ENCODE results near the gene RPTOR.

Gene RPTOR

DNA sequence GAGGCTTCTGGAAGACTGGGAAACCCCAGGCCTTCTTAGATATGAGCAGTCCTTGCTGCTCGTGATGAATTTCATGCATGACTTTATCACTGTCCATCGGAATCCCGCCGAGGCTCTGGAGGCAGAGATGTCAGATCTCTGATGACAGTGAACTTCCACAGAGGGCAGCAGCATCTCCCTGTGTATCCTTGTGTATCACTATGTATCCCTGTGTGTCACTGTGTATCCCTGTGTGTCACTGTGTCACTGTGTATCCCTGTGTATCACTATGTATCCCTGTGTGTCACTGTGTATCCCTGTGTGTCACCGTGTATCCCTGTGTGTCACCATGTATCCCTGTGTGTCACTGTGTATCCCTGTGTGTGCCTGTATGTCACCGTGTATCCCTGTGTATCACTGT, 286.9 kb downstream of the RPTOR start:
- DNase-seq (ENCODE audit: low read depth in 2 of 2), result no peak

DNA sequence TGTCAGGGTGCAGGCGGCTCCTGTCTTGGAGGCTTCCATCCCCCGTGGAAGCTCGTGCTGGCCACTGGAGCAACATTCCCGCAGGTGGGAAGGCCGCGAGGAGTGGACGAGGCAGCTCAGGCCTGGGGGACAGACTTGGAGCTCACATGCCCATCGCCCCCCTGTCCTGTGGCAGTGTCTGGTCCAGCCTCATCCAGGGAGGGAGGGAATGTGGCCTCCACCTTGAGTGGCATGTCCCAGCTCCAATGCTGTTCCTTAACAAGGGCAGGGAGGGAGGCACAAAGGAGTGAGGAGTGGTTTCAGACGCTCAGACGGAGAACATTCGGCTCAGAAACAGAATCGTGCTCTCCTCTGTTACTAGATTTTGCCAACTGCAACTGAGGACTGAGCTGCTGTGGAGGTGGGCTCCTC, 287.6 kb downstream of the RPTOR start:
- no peak for DNase-seq (ENCODE audit: low read depth in 2 of 2)

DNA sequence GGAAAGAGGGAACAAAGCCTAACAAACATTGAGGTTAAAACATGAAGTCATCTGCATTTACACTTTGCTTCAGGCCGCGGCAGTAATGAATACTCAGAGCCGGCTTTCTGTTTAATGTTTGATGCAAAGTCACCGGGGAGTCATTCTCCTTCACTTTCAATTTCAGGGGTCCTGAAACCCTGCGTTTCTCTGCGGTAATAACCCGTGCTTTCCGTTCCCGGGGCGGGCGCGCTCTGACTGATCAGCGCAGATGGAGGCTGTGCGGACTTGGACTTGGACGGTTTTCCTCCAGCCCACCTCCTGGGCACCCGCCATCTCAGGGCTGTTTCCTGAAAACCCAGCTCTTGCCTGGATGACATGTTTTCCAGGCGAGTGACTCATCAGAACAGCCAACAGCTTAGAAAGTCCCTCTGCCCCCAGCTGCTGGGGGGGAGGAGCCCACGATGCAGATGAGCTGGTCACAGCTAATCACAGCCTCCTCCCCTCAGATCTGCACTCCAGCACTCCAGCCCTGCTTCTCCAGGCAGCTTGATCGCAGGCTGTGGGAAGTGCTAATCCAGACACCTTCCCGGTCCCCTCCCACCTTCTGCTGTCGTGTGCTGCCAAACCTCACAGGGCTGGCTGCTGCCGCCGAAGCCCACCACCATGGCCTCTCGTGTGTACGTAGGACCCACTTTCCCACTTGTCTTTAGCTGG, 288.4 kb downstream of the RPTOR start:
- peak; percentile 72 to 75 for DNase-seq (ENCODE audit: low read depth in 2 of 2)

DNA sequence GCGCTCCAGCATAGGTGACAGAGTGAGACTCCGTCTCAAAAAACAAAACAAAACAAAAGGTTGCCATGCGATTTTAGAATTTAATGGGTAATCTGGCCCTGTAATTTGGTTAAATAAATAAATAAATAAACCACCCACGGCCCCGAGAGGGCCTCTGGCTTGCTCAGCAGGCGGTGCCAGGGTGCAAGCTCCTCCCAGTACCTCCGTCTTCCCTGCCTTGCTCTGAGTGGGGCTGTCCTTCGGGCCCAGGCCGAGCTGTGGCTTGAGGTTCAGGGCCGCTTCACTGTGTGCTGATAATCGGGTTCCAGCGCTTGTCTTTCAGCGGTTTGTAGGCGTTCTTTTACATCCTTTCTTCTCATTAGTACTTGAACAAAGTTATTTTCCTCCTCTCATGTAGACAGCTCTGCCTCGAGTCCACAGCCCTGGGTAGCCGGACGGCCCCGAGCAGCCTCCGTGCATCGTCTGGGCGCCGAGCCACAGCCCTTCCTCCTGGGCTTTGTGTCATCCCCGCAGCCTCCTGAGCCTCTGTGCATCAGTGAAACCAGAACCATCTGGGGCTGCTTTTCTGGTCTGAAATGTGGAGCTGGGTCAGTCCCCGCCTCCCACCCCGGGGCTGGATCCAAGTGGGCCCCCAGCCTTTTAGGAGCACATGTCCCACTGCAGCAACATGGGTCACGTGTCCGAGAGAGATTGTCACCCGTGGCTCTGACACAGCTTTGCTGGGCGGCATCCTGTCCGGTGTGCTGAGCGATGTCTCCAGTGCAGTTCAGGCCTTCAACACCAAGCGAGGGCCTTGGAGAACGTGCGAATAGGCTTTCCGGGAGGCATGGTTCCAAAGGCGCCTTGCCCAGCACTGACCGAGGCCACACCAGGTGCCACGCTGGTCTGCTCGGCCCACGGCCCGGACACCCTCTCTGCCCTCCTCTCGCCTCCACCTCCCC, 289.6 kb downstream of the RPTOR start:
- DNase-seq (ENCODE audit: low read depth in 2 of 2), result no peak

DNA sequence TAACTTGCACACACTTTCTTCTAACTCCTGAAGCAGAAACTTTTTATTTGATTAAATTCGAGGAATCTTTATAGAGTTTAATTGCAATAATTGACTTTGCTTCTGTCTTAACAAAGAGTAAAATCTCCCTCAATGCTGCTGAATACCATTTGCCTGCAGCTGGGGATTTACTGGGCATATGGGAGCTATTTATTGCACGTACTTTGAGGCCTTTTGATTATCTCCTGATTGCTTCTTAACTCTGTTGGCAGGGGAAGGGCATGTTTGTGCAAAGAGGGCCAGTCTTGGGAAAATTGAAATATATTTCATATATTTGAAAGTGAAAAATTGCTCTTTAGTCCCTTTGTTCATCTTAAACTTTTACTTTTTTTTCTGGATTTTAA, 290.2 kb downstream of the RPTOR start:
- no peak for DNase-seq (ENCODE audit: low read depth in 2 of 2)

DNA sequence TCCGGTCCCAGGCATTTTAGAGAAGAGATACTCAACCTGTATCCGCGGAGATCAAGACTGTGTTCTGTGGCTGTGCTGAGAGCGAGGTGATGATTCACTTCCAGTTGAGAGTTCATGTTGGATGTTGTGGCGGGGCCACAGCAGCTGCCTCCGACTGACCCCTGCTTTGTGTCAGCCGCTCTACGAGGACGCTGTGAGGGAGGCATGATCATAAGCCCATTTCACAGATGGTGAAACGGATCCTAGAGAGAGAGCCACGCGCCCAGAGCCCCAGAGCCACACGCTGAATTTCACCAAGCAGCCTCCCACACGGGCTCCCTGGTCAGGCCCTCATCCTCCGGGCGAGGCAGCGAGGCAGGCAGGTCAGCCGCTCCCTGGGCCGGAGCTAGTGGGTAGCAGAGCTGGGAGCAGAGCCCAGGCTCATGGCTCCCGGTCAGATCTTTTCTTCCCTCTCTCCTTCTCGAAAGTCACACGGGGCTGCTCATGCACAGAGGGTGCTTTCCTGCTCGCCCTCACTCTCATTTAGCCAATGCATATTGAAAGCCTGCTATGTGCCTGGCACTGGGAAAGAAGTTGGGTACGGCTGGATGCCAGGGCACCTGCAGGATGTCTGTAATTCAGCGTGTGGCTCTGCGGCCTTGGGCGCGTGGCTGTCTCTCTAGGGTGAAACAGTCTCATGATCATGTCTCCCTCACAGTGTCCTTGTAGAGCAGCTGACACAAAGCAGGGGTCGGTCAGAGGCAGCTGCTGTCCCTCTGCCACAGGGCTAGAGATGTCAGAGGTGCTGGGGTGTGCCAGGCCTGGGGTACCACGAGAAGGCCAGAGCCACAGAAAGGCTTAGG, 291.4 kb downstream of the RPTOR start:
- no peak for DNase-seq (ENCODE audit: low read depth in 2 of 2)

DNA sequence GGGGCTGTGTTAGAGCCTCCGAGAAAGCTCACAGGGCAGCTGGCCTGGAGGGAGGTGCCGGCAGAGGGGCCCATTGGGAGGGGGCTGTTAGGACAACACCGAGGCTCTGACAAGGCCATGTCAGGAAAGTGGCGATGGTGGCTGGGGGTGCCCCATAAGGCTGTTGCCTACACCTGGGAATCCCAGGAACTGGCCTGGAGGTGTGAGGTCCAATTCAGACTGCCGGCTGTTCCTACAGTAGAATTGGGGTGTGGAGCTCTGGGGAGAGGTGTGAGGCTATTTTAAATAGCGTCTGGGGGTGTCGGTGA, 292.0 kb downstream of the RPTOR start:
- DNase-seq (ENCODE audit: low read depth in 2 of 2), result no peak

DNA sequence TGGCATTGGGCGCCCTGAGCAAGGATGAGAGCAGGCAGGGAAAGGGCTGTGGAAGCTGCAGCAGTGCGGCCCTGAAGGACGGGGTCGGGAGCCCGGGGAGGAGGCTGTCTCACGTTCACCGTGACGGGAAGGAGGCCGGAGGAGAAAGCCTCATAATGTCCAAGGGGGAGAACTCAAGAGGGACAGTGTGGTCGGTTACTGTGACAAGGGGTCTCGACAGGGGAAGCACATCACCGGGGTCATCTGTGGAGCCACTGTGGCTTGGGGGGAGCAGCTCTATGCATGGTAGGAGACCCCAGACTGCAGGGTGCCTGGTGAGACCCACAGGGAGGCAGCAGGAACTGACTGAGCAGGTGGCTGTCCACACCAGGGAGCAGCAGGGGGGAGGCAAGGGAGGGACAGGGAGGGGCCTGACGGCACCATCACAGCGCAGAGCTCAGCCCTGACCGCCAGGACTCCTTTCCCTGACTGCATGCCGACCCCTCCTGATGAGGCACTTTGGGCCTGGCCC, 292.4 kb downstream of the RPTOR start:
- no peak for DNase-seq (ENCODE audit: low read depth in 2 of 2)

DNA sequence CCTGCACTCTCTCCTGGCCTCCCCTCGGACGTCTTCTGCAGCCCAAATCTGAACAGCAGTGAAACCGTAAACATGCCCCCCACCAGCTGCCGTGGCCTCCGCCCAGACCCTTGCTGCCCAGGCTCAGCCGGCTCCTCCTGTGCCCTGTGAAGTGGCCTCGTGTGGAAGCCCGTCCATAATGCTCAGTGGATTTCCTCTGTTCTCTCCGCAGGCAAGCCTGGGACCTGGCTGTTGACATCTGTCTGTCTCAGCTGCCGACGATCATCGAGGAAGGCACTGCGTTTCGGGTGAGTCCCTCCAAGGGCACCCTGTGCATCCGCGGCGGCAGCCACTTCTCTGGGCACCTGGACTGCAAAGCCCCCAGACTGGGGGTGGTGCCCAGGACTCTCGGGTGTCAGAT, 293.1 kb downstream of the RPTOR start:
- DNase-seq (ENCODE audit: low read depth in 2 of 2), result no peak

DNA sequence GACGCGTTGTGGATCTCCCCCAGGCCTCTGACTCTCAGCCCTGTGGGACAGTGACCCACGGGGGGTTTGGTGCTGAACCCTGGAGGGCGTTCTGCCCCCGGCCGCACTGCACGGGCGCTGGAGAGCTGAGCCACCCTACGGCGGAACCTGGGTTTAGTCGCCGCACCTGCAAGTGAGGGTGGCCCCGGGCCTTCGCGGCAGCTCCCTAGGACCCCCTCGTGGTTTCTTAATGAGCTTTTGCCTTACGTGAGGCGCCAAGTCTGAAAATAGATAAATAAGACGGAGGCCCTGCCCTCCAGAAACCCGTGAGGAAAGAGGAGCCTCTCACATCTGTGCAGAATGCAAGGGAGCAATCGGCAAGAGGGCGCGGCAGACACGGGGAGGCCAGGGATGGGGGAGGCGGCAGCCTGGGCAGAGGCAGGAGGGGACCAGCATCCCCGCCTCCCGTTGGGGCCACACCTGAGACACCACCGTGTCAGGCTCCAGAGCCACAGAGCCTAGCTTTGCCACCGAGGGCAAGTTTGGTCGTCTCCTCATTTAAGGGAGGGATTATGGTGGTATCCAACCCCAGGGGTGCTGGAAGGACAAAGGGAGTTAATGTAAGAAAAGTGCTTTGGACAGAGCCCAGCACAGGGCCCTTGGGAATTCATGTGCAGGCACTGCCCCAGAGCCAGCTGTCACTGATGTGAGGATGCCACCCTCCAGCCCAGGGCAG, 293.8 kb downstream of the RPTOR start:
- DNase-seq (ENCODE audit: low read depth in 2 of 2), result no peak

DNA sequence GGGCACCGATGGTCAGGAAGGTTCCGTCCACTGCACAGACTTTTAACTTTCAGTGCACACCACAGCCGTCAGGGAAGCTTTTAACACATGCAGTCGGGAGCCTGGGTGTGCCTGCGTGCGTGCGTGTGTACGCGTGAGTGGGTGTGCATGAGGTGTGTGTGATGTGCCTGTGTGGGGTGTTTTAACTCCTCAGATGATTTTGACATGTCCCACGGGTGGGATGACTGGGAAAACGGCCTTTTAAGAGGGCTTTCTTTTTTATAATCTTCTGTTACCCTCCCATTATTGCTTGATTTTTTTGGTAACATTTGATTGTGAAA, 294.3 kb downstream of the RPTOR start:
- DNase-seq (ENCODE audit: low read depth in 2 of 2), result no peak

DNA sequence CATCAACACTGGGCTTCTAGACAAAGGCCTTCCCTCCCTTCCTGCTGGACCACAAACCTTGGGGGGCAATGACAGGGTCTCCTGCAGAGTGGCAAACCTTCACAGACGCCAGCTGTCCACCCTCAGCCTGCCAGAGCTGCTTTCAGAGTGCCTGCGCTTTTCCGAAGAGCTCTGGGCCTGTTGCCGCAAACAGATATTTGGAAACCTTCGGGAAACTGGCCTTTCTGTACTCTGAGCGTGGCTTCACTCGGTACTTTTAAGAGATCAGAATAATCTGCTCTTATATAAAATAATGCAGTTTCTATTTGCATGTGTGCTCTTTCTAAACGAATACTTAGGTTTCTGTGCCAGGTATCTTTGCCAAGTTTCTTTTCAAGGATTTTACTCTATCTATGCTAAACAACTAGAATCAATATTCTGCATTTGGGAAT, 294.9 kb downstream of the RPTOR start:
- no peak for DNase-seq (ENCODE audit: low read depth in 2 of 2)

DNA sequence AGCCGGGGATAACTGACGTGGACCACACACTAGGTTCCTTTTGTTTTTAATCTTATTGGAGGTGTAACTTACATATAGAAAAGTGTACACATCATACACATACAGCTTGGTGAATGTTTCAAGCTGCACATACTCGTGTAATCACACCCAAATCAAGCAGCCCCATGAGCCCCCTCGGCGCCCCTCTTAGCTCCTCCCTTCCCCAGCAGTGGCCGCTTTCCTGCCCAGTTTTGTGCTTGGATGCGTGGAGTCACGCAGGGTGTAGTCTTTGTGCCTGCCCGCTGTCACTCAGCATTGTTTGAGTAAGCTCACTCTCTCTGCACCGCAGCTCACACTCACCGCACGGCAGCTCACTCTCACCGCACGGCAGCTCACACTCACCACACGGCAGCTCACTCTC, 295.3 kb downstream of the RPTOR start:
- DNase-seq (ENCODE audit: low read depth in 2 of 2), result no peak

DNA sequence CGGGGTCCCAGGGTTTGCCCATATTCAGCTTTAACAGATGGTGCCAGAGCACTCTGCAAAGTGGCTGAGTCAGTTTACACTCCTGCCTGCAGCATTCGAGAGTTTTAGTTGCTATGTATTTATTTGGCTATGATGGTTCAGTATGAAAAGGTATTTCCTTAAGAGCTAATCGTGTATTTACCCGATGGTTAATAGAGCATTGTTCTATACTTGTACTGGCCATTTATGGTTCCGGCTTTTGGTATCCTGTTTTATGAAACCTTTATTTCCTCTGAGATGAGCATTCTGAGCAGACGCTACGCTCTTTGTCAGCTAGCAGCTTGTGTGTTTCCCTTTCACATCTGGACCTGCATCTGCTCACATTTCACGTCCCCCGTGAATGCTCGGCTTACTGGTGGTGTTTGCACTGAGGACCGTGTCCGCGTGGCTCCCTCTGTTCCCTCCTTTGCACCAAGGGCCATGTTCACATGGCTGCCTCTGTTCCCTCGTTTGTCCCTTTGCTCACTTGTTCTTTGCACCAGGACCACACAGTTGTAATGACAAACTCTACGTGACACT, 297.9 kb downstream of the RPTOR start:
- no peak for DNase-seq (ENCODE audit: low read depth in 2 of 2)

DNA sequence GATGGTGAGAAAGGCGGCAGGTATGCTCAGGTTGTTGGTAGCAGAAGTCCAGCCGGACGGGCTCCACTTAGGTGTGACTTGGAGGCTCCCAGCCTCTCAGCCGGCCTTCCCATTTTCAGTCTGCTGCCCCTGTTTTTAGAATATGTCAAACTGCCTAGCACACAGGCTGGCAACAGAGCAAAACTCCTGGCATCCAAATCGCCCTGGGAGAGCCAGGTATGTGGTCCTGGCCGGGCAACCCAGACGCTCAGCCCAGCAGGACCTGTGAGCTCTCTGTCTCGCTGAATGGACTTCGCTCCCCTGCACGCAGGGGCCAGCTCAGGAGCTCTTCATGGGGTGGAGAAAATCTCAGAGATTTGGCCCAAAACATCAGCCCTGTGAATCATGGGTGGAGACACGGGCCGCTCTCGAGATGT, 299.1 kb downstream of the RPTOR start:
- no peak for DNase-seq (ENCODE audit: low read depth in 2 of 2)

DNA sequence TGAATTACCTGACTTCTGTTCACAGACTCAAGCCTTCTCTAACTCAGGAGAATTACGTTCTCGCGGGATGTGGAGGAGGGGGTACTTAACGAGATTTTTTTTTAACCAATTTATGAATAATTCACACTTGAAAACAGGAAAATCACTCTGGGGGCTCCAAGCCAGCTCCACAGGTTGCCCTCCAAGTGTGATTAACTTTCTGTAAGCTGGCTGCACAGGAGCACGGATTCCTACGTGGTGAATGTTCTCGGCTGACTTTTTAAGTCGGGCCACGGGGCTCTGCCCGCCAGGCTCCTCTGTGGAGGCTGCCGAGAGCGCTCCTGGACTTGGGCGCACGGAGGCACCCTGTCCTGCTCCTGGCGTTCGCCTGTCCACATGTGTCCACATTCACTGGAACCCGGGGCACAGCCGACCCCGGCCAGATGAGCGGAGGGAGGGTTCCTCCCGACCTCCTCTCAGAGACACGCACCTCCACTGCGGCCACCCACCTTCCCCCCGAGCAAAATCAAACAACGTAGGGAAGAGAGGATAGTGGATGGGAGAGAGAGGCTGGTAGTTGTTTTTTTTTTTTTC, 299.9 kb downstream of the RPTOR start:
- DNase-seq (ENCODE audit: low read depth in 2 of 2), result no peak

DNA sequence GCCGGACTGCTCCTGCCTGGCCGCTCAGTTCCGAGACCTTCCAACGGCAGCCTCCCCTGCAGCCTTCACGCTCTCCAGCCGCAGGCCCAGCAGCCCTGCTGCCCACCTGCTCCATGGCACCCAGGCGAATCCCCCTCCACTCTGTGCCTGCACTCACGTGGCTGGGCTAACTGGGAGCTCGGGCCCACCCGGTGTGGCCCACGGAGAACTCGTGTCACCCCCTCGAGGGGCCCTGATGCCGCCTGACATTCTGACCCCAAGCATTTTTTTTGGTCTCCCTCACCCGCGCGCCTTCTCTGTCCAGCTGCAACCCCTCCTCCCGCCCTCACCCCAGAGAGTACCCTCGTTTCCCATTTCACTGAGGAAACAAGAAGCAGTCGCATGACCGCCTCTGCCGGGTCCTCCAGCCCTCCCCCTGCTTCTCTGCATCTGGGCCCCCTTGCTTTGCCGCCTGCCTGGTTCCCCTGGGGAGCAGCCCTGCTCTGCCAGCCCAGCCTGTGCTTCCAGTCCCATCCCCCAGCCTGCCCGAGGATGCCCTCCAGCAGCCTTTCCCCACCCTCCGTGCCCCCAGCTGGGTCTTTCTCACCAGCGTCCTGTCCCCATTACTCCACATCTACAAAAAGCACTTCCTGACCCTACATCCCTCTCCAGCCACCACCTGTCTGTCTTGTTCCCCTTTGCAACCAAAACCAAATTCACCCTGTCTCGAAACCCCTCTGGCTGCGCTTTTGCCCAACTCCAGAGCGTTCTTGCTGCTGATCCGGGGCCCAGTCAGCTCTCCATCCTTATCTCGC, 300.6 kb downstream of the RPTOR start:
- no peak for DNase-seq (ENCODE audit: low read depth in 2 of 2)

DNA sequence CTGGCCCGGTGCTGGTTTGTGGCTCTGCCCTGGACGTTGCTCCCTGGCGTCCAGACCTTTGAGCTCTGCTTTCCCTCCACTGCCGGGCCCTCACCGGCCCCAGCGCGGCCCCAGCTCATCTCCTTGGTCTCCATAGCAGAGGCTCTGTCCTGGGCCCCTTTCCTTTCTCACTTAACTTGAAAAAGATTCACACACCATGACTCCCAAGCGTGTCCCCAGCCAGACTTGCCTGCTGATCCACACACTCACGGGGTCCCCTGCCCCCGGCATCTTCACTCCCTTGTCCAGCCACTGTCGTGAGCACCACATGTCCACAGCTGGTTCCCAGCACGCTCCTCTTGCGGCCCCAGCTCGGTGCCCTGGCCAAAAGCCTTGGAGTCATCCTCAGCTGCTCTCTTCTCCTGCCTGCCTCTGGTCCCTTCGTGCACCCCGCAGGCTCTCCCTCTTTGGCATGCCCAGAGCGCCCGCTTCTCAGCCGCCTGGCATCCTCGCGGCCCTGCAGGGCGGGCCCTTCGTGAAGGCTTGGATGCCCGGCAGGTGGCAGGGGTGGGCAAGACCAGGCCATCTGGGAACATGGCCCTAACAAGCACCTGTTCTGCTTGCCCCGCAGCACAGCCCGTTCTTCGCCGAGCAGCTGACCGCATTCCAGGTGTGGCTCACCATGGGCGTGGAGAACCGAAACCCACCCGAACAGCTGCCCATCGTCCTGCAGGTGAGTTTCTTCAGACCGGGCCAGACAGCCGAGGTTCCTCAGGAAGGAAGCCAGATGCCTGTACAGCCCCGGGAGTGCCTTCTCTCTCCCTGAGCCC, 301.4 kb downstream of the RPTOR start:
- no peak for DNase-seq (ENCODE audit: low read depth in 2 of 2)

DNA sequence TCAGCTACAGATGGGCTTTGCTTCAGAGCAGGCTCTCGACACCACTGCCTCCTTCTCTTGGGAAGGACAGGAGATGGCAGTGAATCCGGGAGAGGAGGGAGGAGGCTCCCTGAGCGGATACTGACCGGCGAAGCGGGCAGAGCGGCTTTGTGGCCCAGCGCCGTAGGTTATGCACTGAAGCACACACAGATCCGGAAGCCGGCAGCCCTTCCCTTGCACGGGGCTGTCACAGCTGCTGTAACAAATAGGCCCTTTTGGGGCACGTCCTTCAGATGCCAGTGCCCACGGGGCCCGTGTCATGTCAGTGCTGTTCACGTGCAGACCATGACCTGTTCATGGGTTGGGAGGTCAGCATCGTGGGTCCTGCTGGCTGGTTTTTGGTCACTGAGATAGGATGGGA, 302.3 kb downstream of the RPTOR start:
- DNase-seq (ENCODE audit: low read depth in 2 of 2), result no peak
